ENCODE results near the gene GALNT7.

DNA sequence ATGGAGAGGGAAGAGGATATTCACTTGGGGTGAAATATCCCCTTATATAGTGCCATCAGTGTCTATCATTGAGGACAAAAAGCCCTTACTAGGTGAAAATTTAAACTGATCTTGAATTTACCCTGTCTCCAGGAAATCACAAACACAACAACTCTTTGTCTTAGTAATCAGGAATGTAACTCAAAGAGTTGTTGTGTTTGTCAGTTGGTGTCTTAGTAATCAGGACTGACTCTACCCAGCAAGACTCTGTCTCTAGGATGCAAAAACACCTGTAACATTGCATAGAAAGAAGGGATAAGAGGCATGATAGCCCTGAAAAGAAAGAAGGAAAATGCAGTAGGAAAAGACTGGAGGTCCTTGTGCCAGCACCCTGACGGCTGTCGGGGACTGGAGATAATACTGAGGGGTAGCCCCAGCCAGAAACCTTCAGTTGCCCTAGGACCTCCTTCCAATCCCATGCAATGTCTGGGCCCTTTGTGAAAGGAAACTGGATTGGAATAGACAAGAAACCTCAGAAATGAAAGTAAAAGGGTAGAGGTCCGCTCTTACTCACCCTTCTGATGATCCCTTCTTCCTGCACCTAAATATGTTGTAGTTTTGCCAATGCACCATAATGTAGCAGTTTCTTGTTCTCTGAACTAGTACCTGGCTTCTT lies 120.2 kb downstream of the GALNT7 start:
- no peak for TF ChIP-seq POLR2A (IDR thresholded peaks at IDR 0.05; ENCODE audit: low read depth, low read length)
- no peak for TF ChIP-seq POLR2AphosphoS5 (IDR thresholded peaks at IDR 0.05; ENCODE audit: insufficient read depth, low read depth, low read length)
- TF ChIP-seq FOS (IDR thresholded peaks at IDR 0.05; ENCODE audit: borderline replicate concordance, insufficient read depth, low read length), result no peak
- TF ChIP-seq, protein P1, sequence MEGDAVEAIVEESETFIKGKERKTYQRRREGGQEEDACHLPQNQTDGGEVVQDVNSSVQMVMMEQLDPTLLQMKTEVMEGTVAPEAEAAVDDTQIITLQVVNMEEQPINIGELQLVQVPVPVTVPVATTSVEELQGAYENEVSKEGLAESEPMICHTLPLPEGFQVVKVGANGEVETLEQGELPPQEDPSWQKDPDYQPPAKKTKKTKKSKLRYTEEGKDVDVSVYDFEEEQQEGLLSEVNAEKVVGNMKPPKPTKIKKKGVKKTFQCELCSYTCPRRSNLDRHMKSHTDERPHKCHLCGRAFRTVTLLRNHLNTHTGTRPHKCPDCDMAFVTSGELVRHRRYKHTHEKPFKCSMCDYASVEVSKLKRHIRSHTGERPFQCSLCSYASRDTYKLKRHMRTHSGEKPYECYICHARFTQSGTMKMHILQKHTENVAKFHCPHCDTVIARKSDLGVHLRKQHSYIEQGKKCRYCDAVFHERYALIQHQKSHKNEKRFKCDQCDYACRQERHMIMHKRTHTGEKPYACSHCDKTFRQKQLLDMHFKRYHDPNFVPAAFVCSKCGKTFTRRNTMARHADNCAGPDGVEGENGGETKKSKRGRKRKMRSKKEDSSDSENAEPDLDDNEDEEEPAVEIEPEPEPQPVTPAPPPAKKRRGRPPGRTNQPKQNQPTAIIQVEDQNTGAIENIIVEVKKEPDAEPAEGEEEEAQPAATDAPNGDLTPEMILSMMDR (IDR thresholded peaks at IDR 0.05; ENCODE audit: extremely low read depth in 1 of 2, insufficient read depth in 1 of 2, low read depth in 1 of 2, low read length in 2 of 2), result no peak
- no peak for TF ChIP-seq EZH2 (IDR thresholded peaks at IDR 0.05; ENCODE audit: borderline replicate concordance, low read depth, low read length, severe bottlenecking)
- TF ChIP-seq JUN (IDR thresholded peaks at IDR 0.05; ENCODE audit: borderline replicate concordance, insufficient read depth, insufficient read length, low read depth), result no peak

All from endothelial cell of umbilical vein (primary cell).